ENCODE results near the gene DENND4C.
A peak's percentile ranks its signal among the peaks of the same experiment; 100 is the strongest.

Gene DENND4C

GRCh38 chr9:19409401-19410194 lies 179.1 kb downstream of the DENND4C start:
- TF ChIP-seq CTCF (conservative IDR thresholded peaks at IDR 0.05) = 0 out of 2 replicates have a peak, but pooled peaks have one; percentile 2
- peak overlapping the region; percentile 98 for H3K27ac ChIP-seq

- TF ChIP-seq CTCF (conservative IDR thresholded peaks at IDR 0.05) = no peak
These were observed 179.7 kb downstream of the DENND4C start for GRCh38 chr9:19410195-19410503.

GRCh38 chr9:19410594-19410993 lies 180.1 kb downstream of the DENND4C start:
- TF ChIP-seq CTCF (conservative IDR thresholded peaks at IDR 0.05) = no peak
- H3K27ac ChIP-seq = peak overlapping the region; percentile 98

More at GRCh38 chr9:19410195-19410503, 179.7 kb downstream of the DENND4C start:
- H3K27ac ChIP-seq = peak overlapping the region; percentile 98

- no peak for TF ChIP-seq CTCF (conservative IDR thresholded peaks at IDR 0.05)
- H3K27ac ChIP-seq = no peak overlapping the region
These were observed 180.8 kb downstream of the DENND4C start for GRCh38 chr9:19411316-19411715.

- peak overlapping the region; percentile 64 for H3K27ac ChIP-seq
These were observed 183.0 kb downstream of the DENND4C start for GRCh38 chr9:19413456-19413855.

GRCh38 chr9:19416143-19416542 lies 185.7 kb downstream of the DENND4C start:
- no peak overlapping the region for H3K27ac ChIP-seq
- no peak for TF ChIP-seq CTCF (conservative IDR thresholded peaks at IDR 0.05)

- no peak overlapping the region for H3K27ac ChIP-seq
- no peak for TF ChIP-seq CTCF (conservative IDR thresholded peaks at IDR 0.05)
These were observed 190.4 kb downstream of the DENND4C start for GRCh38 chr9:19420877-19421276.

All from VCaP (cell line).